ENCODE results near the gene COMMD1.
"Not testable (repeated sequence)": the region's sequence is repeated elsewhere in the genome, so short reads cannot be mapped to it uniquely, and the experiment has no call there.

COMMD1 gene

DNA sequence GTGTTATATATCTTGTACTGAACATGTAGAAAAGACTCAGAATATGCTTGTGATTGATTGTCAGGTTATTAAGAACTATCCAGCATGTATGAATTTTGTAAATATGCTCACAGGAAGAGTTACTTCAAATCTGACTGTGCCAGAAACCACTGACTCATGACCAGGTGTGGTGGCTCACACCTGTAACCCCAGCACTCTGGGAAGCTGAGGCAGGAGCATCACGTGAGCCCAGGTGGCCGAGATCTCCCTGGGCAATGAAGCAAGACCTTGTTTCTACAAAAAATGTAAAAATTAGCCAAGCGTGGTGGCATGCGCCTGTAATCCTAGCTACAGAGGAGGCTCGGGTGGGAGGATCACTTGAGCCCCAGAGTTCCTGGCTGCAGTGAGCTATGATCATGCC, 126.6 kb downstream of the COMMD1 start:
- no peak for DNase-seq

DNA sequence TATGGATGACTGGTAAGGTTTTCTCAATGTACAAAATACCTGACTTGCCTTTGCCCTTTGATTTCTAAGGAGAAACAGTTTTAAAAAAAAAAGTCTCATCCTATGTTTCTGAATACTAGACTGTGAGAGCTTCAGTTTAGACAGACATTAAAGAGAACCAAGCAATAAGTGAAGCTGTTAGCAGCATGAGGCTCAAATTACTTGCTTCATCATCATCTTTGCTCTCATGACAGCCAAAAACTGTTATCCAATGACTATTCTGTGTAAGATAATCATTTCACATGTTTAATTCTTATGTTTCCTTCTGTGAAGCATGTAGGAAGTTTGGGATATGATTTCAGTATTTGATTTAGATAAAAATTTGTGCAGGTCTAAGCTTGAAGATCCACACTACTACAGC, 129.2 kb downstream of the COMMD1 start:
- DNase-seq = no peak

DNA sequence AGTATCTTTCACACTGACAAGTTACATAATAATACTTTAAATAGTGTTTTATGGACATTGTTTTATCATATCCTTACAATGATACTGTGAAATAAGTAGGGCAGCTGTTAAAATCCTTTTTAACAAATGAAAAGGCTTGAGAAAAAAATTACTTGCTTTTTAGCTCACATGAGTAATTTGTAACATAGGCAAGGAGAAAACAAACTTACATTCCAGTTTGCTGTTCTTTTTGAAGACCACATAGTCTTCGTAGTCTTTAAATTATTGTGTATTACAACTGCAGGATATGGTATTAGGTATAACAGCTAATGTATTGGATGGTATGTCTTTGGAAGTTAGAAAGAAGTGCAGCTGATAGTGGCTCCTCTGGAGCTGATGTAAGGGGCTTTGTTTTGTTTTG, 130.8 kb downstream of the COMMD1 start:
- no peak for DNase-seq

DNA sequence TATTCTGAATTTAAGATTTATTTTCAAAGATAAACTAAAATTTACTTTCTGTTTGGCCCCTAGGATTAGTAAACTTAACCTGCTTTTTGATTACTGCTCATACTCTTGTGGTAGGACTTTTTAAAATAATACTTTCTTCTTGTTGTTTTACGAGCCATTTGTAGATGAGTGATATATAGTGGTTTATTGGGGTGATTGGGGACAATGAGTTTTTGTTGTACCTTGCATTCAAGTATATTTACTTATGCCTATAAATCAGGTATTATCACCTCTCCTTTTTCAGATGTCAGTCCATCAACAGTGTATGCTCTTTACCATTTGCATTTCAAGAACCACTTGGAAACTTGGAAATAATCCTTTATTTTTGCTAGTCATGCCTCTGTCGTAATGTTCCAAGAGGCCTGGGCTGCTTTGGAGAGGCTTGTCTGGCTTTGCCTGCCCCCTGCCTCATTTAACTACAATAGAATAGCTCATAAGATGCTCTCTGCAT, 131.3 kb downstream of the COMMD1 start:
- DNase-seq = no peak

DNA sequence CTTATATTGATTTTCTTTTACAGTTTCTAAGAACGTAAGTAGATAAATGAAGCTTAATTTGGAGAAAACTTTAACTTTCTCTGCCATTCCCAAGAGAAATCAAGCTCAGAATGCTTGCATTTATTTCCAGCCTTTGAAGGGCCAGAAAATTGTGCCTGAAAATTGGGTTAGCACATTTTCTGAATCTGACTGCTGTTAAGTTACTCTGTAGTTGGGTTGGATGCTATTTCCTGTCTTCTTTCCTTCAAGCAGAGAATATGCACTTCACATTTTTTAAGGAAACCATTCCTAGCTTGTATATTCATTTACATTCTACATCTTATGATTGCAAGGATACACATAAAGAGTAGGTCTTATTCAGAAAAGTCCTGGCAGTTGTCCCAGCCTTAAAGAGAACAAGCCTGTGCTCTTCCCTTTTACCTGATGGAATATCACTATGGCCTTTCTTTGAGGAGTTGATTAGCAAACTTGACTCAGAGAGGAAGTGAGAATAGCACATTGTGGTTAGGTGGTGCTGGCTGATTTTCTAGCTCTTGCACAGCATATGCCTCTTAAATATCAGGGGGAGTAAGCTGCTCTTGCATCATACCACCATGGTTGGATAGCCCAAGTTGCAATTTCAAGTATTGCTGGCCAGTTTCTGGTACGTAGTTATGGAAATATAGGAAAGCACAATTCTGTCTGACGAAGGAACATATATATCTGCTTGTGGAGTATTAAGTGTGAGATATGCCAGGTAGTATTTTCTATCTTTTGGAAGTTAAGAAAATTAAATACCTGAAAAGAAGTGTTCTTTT, 133.7 kb downstream of the COMMD1 start:
- DNase-seq = no peak

DNA sequence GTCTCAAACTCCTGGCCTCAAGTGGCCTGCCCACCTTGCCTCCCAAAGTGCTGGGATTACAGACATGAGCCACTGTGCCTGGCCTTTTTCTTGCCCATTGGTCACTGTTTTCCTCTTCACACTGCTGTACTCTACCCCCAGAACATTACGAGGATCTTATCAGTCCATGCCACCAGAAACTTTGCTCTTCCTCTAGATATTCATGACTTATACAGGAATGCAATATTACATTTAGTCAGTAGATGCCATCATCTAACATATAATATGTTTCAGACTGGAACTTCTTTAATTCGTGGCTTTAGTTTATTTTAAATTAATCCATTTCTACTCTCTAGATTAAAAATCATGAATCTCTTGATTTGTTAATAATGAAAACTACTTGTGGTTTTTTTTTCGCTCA, 135.5 kb downstream of the COMMD1 start:
- DNase-seq = no peak

DNA sequence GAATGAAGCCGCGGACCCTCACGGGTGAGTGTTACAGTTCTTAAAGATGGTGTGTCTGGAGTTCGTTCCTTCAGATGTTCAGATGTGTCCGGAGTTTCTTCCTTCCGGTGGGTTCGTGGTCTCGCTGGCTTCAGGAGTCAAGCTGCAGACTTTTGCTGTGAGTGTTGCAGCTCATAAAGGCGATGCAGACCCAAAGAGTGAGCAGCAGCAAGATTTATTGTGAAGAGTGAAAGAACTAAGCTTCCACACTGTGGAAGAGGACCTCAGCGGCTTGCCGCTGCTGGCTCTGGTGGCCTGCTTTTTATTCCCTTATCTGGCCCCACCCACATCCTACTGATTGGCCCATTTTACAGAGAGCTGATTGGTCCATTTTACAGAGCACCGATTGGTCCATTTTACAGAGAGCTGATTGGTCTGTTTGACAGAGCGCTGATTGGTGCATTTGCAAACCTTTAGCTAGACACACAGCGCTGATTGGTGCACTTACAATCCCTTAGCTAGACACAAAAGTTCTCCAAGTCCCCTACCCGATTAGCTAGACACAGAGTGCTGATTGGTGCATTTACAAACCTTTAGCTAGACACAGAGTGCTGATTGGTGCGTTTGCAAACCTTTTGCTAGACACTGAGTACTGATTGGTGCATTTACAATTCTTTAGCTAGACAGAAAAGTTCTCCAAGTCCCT, 136.4 kb downstream of the COMMD1 start:
- DNase-seq = not testable (repeated sequence)

DNA sequence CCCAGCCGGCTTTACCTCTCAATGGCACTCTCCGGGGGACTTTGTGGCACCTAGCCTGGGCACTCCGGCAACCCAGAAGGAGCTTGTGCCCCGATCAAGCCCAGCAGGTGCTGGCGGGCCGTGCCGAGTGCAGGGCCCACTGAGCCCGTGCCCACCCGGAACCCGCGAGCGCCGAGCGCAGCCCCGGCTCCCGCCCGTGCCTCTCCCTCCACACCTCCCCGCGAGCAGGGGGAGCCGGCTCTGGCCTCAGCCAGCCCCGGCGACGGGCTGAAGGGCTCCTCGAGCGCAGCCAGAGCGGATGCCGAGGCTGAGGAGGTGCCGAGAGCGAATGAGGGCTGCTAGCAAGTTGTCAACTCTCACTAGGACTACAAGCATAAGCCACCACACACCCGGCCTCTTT, 136.9 kb downstream of the COMMD1 start:
- DNase-seq = no peak

DNA sequence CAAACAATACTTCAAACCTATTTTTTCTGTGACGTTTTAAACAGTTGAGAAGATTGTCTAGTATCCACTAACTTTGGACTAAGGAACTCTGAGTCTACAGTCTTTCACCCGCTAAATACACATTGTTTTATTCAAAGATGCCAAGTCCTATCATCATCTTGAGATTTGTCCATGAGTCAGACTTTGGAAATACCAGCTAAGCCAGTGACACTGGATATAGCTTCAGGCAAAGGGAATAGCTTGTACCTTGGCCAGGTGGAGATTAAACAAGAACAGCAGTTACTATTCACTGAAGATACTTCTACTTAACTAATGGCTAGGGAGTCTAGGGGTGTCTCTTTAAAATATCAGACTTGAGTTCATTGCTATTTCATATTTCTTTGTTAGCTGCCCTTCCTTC, 137.5 kb downstream of the COMMD1 start:
- no peak for DNase-seq

DNA sequence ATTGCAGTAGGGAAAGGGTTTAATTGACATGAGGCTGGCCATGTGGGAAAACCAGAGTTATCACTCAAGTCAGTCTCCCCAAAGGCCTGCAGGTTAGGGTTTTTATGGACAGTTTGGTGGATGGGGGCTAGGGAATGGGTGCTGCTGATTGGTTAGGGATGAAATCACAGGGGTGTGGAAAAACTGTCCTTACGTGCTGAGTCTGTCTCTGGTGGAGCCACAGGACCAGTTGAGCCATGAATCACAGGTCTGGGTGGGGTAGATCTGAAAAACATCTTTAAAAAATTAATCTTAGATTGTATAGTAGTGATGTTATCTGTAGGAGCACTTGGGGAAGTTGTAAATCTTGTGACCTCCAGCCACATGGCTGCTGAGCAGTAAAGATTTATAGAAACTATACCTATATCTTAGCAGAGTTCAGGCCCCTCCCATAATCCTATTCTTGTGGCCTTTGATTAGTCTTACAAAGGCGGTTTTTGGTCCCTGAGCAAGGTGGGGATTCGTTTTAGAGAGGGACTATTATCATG, 139.6 kb downstream of the COMMD1 start:
- no peak for DNase-seq

DNA sequence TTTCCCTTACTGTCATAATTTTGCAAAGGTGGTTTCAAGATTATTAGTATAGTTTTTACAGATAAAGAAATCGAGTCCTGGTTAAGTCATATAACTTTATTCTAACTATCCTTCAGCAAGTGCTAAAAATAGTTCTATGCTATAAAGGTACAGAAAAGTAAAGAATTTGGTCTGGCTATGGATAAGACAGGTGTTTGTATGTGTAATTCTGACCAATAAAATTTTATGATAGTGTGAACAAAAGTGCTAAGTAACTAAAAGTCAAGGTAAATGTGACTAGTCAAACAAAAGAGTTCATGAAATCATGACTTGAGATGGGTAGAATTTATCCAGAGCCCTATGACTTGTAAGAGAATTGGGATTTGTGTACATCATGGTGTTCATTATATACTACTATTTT, 140.7 kb downstream of the COMMD1 start:
- DNase-seq = no peak

DNA sequence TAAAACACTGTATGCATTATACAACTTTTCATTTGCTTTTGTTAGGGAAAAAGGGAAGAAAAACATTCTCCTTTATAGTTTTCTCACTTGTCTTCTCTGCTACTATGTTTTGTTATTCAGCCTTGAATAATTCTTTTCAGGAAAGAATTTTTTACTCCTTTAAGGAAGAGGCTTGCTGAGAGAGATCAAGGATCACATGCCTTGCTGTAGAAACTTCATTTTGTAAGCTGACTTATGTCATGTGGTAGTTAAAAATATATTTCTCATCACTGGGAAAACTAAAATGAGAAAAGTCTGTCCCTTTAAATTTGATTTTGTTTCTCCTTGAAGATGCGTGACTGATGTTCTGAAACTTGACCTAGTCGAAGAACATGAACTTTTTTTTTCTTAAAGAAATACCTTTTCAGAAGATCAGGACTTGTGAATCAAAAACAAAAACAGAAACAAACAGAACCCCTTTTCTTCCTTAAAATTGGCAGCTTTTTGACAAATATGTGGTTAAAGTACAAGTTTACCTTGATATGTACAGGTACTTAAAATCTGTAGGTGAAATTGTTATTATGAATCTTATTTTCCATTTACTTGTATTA, 145.1 kb downstream of the COMMD1 start:
- DNase-seq = no peak

DNA sequence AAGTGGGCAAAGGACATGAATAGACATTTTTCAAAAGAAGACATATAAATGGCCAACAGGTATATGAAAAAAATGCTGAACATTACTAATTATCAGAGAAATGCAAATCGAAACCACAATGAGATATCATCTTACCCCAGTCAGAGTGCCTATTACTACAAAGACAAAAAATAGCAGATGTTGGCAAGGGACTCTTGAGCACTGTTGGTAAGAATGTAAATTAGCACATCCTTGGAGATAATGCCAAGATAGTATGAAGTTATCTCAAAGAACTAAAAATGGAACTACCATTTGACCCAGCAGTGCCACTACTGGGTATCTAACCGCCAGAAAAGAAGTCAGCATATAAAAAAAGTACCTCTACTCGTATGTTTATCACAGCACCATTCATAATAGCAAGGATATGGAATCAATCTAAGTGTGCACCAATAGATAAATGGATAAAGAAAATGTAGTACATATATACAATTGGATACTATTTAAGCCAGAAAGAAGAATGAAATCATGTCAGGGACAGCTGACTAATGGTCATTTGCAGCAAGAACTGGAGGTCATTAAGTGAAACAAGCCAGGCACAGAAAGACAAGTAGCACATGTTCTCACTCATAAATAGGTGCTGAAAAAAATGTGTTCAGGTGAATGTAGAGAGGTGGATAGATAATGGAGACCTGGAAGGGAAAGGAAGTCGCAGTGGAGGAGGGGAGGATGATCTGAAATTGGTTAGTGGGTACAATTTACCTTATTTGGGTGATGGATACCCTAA, 148.7 kb downstream of the COMMD1 start:
- DNase-seq = no peak

DNA sequence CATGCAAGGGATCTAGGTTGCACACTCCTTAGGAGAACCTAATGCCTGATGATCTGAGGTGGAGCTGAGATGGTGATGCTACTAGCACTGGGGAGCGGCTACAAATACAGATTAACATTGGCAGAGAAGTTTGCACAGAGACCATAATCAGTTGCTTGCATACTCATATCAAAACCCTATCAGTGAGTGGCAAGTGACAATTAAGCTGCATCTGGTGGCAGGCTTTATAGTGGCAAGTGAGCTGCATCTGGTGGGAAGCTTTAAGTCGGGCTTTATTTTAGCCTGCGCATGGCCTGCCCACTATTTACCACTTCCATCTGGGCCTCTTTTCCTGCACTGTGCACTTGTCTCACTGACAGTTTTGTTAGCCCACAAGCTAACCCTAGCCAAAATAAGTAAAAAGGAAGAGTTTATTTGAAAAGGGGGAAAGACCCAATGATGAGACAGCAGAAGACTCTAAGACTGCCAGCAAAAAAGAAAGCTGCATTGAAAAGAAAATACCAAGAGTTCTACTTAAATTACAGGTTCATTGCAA, 149.5 kb downstream of the COMMD1 start:
- DNase-seq = no peak

DNA sequence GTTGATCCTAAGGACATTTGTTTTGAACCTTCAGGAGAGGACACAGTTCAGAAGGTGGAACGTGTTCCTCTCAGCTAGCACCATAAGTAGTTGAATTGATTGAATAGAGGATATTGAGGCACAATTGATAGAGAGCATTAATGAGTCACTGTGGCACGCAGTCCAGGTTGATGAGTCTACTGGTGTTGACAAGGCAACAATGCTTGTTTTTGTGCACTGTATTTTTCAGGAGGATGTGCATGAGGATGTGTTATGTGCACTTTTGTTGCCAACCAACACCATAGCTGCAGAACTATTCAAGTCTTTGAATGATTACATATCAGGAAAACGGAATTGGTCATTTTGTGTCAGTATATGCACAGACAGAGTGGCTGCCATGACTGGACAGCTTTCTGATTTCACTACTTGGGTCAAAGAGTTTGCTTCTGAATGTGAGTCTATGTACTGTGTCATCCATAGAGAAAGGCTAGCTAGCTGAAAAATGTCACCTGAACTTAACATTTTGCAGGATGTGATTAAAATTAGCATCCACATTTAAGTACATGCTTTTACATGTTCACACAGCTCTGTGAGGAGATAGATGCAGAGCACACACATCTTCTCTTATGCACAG, 150.4 kb downstream of the COMMD1 start:
- no peak for DNase-seq

DNA sequence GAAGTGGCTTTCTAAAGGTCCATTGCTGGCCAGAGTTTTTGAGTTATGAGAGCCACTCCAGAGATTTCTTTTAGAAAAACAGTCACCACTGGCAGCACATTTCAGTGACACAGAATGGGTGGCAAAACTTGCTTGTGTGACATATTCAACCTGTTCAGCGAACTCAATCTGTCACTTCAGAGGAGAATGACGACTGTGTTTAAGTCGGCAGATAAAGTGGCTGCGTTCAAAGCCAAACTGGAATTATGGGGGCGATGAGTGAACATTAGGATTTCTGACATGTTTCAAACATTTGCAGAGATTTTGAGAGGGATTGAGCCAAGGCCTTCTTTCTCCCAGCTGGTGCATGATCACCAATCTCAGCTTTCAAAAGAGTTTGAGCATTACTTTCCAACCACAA, 150.9 kb downstream of the COMMD1 start:
- DNase-seq = no peak

DNA sequence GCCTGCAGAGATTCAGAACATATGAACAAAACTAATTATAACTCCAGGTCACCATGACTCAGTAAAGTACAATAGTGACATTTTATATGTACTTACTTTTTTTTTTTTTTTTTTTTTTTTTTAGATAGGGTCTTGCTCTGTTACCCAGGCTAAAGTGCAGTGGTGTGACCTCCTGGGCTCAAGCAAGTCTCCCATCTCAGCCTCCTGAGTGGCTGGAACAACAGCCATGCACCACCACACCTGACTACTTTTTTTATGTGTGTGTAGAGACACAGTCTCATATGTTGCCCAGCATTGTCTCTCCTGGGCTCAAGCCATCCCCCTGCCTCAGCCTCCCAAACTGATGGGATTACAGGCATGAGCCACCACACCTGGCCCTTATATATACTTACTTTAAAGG, 159.8 kb downstream of the COMMD1 start:
- DNase-seq = no peak

DNA sequence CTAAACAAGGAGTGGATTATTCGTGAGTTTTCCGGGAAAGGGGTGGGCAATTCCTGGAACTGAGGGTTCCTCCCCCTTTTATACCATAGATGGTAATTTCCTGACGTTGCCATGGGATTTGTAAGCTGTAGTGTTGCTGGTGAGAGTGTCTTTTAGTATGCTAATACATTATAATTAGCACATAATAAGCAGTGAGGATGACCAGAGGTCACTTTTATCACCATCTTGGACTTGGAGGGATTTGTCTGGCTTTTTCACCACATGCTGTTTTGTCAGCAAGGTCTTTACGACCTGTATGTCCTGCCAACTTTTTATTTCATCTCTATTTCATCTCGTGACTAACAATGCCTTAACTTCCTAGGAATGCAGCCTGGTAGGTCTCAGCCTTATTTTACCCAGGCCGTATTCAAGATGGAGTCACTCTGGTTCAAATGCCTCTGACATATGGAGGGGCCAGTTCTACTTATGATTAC, 165.7 kb downstream of the COMMD1 start:
- DNase-seq = no peak

DNA sequence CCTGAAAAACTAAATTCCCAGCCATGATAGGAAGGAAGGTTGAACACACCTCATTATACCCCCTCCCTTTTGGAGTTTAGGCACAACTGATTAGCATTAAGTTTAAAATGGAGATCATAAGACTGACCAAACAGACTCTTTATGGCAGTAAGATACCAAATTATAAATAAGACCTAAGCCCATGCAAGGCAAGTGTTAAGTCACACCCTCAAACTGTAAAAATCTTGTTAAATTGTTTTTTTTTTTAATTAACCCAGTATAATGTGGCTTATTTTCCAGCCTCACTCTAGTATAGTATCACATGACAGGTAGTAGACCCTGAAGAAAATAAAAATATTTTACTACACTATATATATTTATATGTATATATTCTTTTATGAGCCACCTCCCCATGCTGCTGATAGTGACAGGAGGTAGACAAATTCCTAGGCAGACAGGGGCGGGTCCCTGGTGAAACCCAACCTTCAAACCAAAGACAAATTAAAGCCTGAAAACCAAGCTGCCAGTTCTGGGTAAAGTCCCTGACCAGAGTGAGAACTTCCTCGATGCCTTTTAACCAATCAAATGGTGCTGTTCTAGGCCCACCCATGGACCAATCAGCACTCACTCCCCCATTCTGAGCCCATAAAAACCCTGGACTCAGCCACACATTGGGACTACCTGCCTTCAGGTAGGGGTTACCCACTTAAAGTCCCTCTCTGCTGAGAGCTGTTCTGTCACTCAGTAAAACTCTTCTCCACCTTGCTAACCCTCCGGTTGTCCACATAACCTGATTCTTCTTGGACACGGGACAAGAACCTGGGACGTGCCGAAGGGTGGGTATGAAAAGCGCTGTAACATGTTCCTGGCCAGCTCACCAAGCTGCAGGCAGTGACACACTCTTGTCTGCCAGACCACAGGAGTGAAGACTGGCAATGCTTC, 166.5 kb downstream of the COMMD1 start:
- no peak for DNase-seq

DNA sequence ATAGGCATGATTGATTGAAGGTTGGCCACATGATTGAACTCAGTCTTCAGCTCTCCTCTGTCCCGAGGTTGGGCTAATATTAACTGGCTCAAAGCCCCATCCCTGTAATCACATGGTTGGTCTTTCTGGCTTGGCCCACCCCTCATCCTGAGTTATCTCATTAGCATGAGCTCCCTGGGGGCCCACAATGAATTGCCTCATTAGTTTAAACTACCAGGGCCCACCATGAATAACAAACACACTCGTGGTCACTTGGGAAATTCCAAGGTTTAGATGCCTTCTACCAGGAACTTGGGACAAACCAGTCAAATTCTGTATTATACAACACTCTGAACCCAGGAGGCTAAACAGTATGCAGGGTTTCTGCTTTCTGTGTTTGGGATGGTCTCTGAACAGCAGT, 168.8 kb downstream of the COMMD1 start:
- DNase-seq = no peak

All from GOT3 (cell line).